NCI-H187 (cell line): Measurements from ENCODE around the gene GPC6.

Experiments
- DNase-seq, 2 experiments: peaks; one replicate each; lab custom pipeline; 2025; lab: John Stamatoyannopoulos, UW

GPC6 gene

GRCh38 chr13:93230261-93230855 is 3.8 kb downstream of the GPC6 start:
- DNase-seq: no peak

GRCh38 chr13:93231867-93232266 is 5.3 kb downstream of the GPC6 start:
- no peak for DNase-seq

GRCh38 chr13:93233997-93234416 is 7.4 kb downstream of the GPC6 start:
- no peak for DNase-seq

- no peak for DNase-seq
Observed at GRCh38 chr13:93234459-93234858, 7.9 kb downstream of the GPC6 start.

- no peak for DNase-seq
Observed at GRCh38 chr13:93235258-93236015, 8.8 kb downstream of the GPC6 start.

GRCh38 chr13:93238711-93239110 is 12.1 kb downstream of the GPC6 start:
- no peak for DNase-seq

- DNase-seq: no peak
Observed at GRCh38 chr13:93243375-93244063, 16.9 kb downstream of the GPC6 start.

- no peak for DNase-seq
Observed at GRCh38 chr13:93244141-93244917, 17.7 kb downstream of the GPC6 start.

GRCh38 chr13:93244918-93245280 is 18.3 kb downstream of the GPC6 start:
- DNase-seq: no peak

- no peak for DNase-seq
Observed at GRCh38 chr13:93246069-93246468, 19.5 kb downstream of the GPC6 start.

GRCh38 chr13:93248627-93249047 is 22.0 kb downstream of the GPC6 start:
- peak; percentile 83 to 88 for DNase-seq

GRCh38 chr13:93249364-93250306 is 23.0 kb downstream of the GPC6 start:
- DNase-seq: no peak

- DNase-seq: no peak
Observed at GRCh38 chr13:93254775-93255174, 28.2 kb downstream of the GPC6 start.

GRCh38 chr13:93256998-93257397 is 30.4 kb downstream of the GPC6 start:
- no peak for DNase-seq

- no peak for DNase-seq
Observed at GRCh38 chr13:93259527-93260080, 33.0 kb downstream of the GPC6 start.

- DNase-seq: no peak
Observed at GRCh38 chr13:93260591-93260990, 34.0 kb downstream of the GPC6 start.

GRCh38 chr13:93262729-93263345 is 36.2 kb downstream of the GPC6 start:
- DNase-seq: no peak

- no peak for DNase-seq
Observed at GRCh38 chr13:93264876-93265275, 38.3 kb downstream of the GPC6 start.

GRCh38 chr13:93265800-93266199 is 39.2 kb downstream of the GPC6 start:
- no peak for DNase-seq

- no peak for DNase-seq
Observed at GRCh38 chr13:93266681-93267080, 40.1 kb downstream of the GPC6 start.
